DMS53 treated with DMSO at 0.1 percent for 48 hours (cell line): ENCODE data around the gene GSE1.

ENCODE experiments used
- DNase-seq: peaks from one replicate; lab custom pipeline; 2025; ENCODE audit not compliant: unreplicated experiment; lab: John Stamatoyannopoulos, UW

GSE1 gene

GRCh38 chr16:85718153-85718477, 105.0 kb downstream of the GSE1 start:
- no peak for DNase-seq

DNA sequence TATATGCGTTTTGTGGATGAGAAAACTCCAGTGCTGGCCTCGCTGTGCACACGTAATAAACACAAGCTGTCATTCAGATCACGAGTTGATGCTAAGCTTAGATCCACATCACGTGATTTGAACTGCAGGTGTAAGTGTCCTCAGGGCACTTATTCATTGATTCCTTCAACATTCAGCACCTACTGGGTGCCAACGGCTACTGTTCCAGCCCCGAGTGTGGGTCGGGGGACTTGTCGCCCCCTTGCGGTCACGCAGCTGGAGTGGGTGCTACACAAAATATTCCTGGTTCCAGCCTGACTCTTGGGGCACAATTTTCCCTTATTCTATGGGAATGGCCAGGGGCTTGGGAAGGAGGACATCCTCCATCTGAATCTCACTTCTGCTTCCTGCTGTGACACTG, 105.6 kb downstream of the GSE1 start:
- peak; percentile 52 for DNase-seq

GRCh38 chr16:85719605-85720301, 106.6 kb downstream of the GSE1 start:
- DNase-seq: no peak

DNA sequence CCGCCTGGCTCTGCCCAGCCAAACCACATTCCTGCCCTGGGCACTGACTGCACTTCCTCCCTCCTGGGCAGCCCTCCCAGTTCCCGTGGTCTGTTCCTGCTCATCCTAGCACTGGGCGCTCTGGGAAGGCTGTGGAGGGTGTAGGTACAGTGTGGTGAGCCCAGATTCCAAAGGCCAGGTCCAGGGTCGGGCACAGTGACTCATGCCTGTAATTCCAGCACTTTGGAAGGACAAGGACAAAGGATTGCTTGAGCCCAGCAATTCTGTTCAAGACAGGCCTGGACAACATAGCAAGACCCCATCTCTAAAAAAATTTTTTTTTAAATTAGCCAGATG, 107.1 kb downstream of the GSE1 start:
- DNase-seq: no peak

DNA sequence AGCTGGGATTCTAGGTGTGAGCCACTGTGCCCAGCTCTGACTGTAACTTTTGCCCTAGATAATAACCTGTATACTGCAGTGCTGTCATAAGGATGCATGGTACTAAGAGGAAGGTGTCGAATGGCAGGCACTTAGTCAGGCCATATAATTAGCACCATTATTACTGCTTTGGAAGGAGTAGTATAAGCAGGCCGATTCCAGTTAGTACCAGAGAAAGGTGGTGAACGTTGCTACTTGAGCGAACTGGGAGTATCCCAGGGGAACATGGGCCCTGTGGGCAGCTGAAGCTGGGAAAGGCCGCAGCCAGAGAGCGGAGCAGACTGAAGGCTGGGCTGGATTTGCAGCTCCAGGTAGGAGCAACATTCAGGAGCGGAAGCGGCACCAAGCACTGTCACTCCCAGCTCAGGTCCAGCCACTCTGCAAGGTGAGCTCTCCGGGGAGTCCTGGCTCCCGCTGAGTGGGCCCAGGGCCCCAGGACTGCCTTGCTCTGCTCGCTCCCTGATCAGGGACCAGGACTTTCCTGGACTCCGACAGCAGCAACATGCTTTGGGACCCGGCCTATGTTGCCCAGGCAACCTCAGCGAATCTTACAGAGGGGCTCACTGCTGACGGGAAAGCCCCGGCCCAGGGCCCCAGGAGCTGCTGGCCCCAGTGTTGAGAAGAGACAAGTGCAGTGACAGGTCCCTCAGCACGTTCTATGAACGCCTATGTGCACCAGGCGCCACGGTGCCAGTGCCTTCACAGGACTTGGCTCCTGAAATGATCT, 109.2 kb downstream of the GSE1 start:
- DNase-seq: no peak

DNA sequence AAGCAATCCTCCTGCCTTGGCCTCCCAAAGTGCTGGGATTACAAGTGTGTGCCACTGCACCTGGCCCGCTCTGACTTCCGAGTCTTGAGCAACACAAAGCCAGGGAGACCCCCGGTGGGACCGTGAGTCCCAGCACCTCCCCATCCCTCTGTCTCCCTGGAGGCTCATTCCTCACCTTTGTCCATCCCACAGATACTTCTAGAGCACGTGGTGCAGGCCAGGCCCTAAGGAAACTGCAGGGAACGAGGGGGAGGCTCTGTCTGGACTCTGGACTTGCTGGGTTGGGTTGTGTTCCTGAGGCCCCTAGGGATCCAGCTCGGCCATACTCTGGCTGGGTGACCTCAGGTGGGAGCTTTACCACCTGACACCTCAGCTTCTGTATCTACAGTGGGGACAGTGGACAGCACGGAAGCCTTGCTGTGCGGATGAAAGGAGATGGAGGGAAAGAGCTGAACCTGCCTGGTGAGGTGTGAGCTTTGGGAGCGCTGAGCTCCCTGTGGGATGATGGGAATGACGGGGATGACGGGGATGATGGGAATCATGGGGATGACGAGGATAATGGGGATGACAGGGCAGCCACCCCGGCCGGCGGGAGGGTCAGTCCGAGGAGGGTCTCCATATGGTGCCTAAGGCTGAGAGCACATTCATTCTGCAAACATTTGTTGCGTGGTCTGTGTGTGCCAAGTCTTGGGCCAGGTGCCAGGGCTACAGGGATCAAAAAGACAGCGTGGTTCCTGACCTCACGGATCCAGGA, 111.2 kb downstream of the GSE1 start:
- DNase-seq: no peak

DNA sequence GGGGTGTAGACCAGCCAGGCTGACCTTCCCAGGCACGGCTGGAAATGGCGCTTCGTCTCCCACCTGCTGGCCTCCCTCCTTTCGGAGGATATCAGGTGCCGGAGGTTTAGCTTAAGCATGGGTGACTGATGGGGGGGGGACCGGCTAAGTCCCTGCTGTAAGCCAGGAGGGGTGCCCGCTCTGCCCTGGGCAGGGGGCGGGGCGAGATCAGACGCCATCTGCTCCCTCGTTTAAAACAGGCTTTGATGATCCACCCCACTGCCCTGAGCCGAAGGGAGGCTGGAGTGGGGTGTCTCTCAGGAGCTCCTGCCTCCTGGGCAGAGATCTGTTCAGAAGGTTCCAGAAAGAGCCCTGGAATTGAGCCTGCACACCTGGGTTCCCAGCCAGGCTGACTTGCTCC, 111.8 kb downstream of the GSE1 start:
- DNase-seq: no peak
